Mucosa of descending colon (tissue), 3 donors: ENCODE measurements around the gene GPBP1. TPM values are rescaled to one million over a fixed set of nuclear protein-coding genes. Genes with fewer than 3 reads are reported as not detected.
"Not testable (repeated sequence)": the region's sequence is repeated elsewhere in the genome, so short reads cannot be mapped to it uniquely, and the experiment has no call there.

Experiments used
- ATAC-seq: fragments of 200-7000 bp; cut with Tn5 transposase; one replicate; pipeline ENCODE4 v1.9.1; 2020; ENCODE audit warnings: mild to moderate bottlenecking, moderate library complexity
- DNase-seq, 3 donors: peaks; one replicate each; pipeline ENCODE4 v3.0.0-alpha.2; 2020
- H3K36me3 ChIP-seq: fragments of 200-600 bp; one replicate; pipeline ENCODE4 v1.8.0; 2021; ENCODE audit warnings: low read depth, mild to moderate bottlenecking
- H3K4me1 ChIP-seq: fragments of 200-600 bp; one replicate; pipeline ENCODE4 v1.8.0; 2021; ENCODE audit warnings: low read depth, mild to moderate bottlenecking
- H3K4me3 ChIP-seq: fragments of 200-600 bp; one replicate; pipeline ENCODE4 v1.8.0; 2021; ENCODE audit warnings: mild to moderate bottlenecking
- H3K9me3 ChIP-seq: fragments of 200-600 bp; one replicate; pipeline ENCODE4 v1.8.0; 2021; ENCODE audit warnings: mild to moderate bottlenecking
- CTCF ChIP-seq: fragments of 200-600 bp; IDR thresholded peaks from one replicate; pipeline ENCODE4 v1.8.0; 2022; ENCODE audit warnings: antibody characterized with exemption, mild to moderate bottlenecking
- intact Hi-C, 2 donors: fragments of 100-400 bp; cut with DNase I in 1 of 2; cut with micrococcal nuclease in 1 of 2; formaldehyde crosslinking; loops; one replicate each; pipeline versions ENCODE4 v1.11.0 to v1.11.1; 2022; cut with DNase I, micrococcal nuclease
- total RNA-seq, 3 donors: library from RNA; stranded (reverse); fragmentation: NEBNext Ultra II Directional in 2 of 3; extraction: Animal tissue kit (Norgen Biotek cat#: 25700) in 2 of 3; gene quantifications; one replicate each; pipeline versions ENCODE4 v1.2.1 to v1.2.4, GENCODE V29; 2021 to 2023
- donor health status: DM: no; HTN: no; CAD: no; lungs with moderate emphysema.
- donor health status: DM: no; HTN: no; CAD: no.
- donor health status: DM: no; HTN: yes; CAD: no.

Gene GPBP1
- total RNA-seq, 3 donors from 2014 or later, result 59.8 to 75.3 (median 74.0) TPM

GRCh38 chr5:57174128-57174889 lies 450 bp downstream of the GPBP1 start:
- DNase-seq, result peak in 1 of 3 donors; percentile 58
- Histone ChIP-seq H3K36me3 (no peaks in the 10 kb centered on the region), H3K9me3 (no peaks in the 10 kb centered on the region), H3K4me1 (peaks cover 23% of the 10 kb centered on the region), H3K4me3 (peak overlapping the region; percentile 71)
- ATAC-seq, result peak; percentile 11
- intact Hi-C loops, result no loop called here
- TF ChIP-seq CTCF, result no peak

GRCh38 chr5:57174890-57175510 lies 1.1 kb downstream of the GPBP1 start:
- Histone ChIP-seq H3K4me3 (peak overlapping the region; percentile 71), H3K36me3 (no peaks in the 10 kb centered on the region), H3K4me1 (peaks cover 30% of the 10 kb centered on the region), H3K9me3 (no peaks in the 10 kb centered on the region)
- intact Hi-C loops, result no loop called here
- peak in 1 of 3 donors; percentile 29 for DNase-seq
- ATAC-seq, result no peak
- TF ChIP-seq CTCF, result no peak

GRCh38 chr5:57175551-57176309 lies 1.9 kb downstream of the GPBP1 start:
- no peaks in the 10 kb centered on the region for H3K36me3 ChIP-seq
- H3K9me3 ChIP-seq, result no peaks in the 10 kb centered on the region
- intact Hi-C loops, result no loop called here
- H3K4me1 ChIP-seq, result peaks cover 37% of the 10 kb centered on the region
- ATAC-seq, result no peak
- H3K4me3 ChIP-seq, result no peak overlapping the region
- no peak for TF ChIP-seq CTCF
- DNase-seq, result peak in 1 of 3 donors; percentile 52

- Histone ChIP-seq H3K36me3 (no peaks in the 10 kb centered on the region), H3K4me3 (no peak overlapping the region), H3K9me3 (no peaks in the 10 kb centered on the region), H3K4me1 (peaks cover 39% of the 10 kb centered on the region)
- DNase-seq (no peak), ATAC-seq (no peak)
- TF ChIP-seq CTCF, result no peak
- intact Hi-C loops, result no loop called here
Measured at GRCh38 chr5:57176350-57176857, 2.5 kb downstream of the GPBP1 start.

GRCh38 chr5:57177479-57178156 lies 3.8 kb downstream of the GPBP1 start:
- intact Hi-C loops, result no loop called here
- H3K9me3 ChIP-seq, result no peaks in the 10 kb centered on the region
- no peak for DNase-seq
- no peak for ATAC-seq
- no peaks in the 10 kb centered on the region for H3K36me3 ChIP-seq
- peaks cover 30% of the 10 kb centered on the region for H3K4me1 ChIP-seq
- no peak for TF ChIP-seq CTCF
- no peak overlapping the region for H3K4me3 ChIP-seq

- H3K4me3 ChIP-seq, H3K36me3 ChIP-seq, ATAC-seq, intact Hi-C loops, DNase-seq, H3K9me3 ChIP-seq: not testable (repeated sequence)
- H3K4me1 ChIP-seq, result peaks cover 30% of the 10 kb centered on the region
Measured at GRCh38 chr5:57178238-57178637, 4.4 kb downstream of the GPBP1 start.
